Adrenal gland (tissue), 5 donors: ENCODE results near the gene PIAS1.

Experiments used
- CTCF ChIP-seq, 6 experiments: fragments of 450-650 bp in 4 of 6; fragments of 200-600 bp in 2 of 6; sonication (generic) in 1 of 6; IDR thresholded peaks; 1 replicate in 5 of 6; 2 replicates in 1 of 6; pipeline versions ENCODE4 v1.5.1 to v1.8.0; 2016 to 2021; ENCODE audit warnings: antibody characterized with exemption in 6 of 6, mild to moderate bottlenecking in 2 of 6, moderate library complexity in 1 of 6
- POLR2A ChIP-seq, 2 donors: fragments of 450-650 bp; IDR thresholded peaks; one replicate each; pipeline ENCODE4 v1.6.1; 2017; ENCODE audit warnings: antibody characterized with exemption in 2 of 2, mild to moderate bottlenecking in 2 of 2, moderate library complexity in 1 of 2
- donor health status: DM: no; HTN: no; CAD: no.

- TF ChIP-seq CTCF (IDR thresholded peaks at IDR 0.05) (no peak), POLR2A (IDR thresholded peaks at IDR 0.05) (no peak)
These were observed 3.0 kb upstream of the PIAS1 start for GRCh38 chr15:68051109-68051508.
